Neural cell (in vitro differentiated cells): ENCODE measurements around the gene PRR5L.

Experiments
- EP300 ChIP-seq: fragments of 450-650 bp; conservative IDR thresholded peaks from 2 replicates; pipeline ENCODE4 v1.6.1; 2014; ENCODE audit warnings: antibody characterized with exemption, mild to moderate bottlenecking, moderate library complexity; ENCODE audit not compliant: poor library complexity, severe bottlenecking
- EZH2 ChIP-seq: fragments of 200-600, 300-800 bp; shearing (Covaris generic), sonication (generic); IDR thresholded peaks from 2 replicates; pipeline ENCODE4 v1.6.1; 2014; ENCODE audit warnings: antibody characterized with exemption, low read length, borderline replicate concordance, mild to moderate bottlenecking; ENCODE audit not compliant: insufficient read depth, poor library complexity, severe bottlenecking
- MXI1 ChIP-seq: fragments of 450-650 bp; conservative IDR thresholded peaks from 2 replicates; pipeline ENCODE4 v1.6.1; 2014; ENCODE audit warnings: antibody characterized with exemption, mild to moderate bottlenecking; ENCODE audit not compliant: poor library complexity, severe bottlenecking
- SMC3 ChIP-seq: fragments of 450-650 bp; conservative IDR thresholded peaks from 2 replicates; pipeline ENCODE4 v1.6.1; 2014; ENCODE audit warnings: antibody characterized with exemption, mild to moderate bottlenecking, moderate library complexity; ENCODE audit not compliant: poor library complexity
- TF ChIP-seq, protein P1 (sequence below): fragments of 450-650 bp; IDR thresholded peaks from 2 replicates; pipeline ENCODE4 v1.5.1; 2014; ENCODE audit warnings: antibody characterized with exemption, mild to moderate bottlenecking, moderate library complexity; ENCODE audit not compliant: poor library complexity, severe bottlenecking
- TF ChIP-seq, protein P2 (sequence below): IDR thresholded peaks from 2 replicates; pipeline ENCODE4 v1.6.1; 2012; ENCODE audit warnings: borderline replicate concordance

DNA sequence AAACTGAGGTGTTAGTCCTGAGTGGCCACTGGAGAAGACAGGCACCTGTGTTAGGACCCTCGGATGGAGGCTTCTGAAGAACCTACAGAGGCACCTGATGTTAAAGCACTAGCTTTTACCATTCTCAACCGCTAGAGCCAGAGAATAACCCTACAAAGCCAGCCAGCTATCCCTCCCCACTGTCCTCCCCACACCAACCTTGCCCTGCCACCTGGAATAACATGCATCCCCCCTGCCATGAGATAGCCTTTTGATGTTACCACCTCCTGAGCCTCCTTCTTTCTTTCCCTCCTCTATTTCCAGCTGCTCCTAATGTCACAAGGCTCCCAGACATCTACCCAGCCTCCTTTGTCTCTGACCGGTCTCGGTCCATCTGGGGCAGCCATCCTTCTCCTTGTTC lies 35.0 kb upstream of the PRR5L start:
- TF ChIP-seq, protein P1, sequence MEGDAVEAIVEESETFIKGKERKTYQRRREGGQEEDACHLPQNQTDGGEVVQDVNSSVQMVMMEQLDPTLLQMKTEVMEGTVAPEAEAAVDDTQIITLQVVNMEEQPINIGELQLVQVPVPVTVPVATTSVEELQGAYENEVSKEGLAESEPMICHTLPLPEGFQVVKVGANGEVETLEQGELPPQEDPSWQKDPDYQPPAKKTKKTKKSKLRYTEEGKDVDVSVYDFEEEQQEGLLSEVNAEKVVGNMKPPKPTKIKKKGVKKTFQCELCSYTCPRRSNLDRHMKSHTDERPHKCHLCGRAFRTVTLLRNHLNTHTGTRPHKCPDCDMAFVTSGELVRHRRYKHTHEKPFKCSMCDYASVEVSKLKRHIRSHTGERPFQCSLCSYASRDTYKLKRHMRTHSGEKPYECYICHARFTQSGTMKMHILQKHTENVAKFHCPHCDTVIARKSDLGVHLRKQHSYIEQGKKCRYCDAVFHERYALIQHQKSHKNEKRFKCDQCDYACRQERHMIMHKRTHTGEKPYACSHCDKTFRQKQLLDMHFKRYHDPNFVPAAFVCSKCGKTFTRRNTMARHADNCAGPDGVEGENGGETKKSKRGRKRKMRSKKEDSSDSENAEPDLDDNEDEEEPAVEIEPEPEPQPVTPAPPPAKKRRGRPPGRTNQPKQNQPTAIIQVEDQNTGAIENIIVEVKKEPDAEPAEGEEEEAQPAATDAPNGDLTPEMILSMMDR: no peak
- TF ChIP-seq SMC3 (no peak), EZH2 (no peak), EP300 (no peak), MXI1 (no peak)
- TF ChIP-seq, protein P2, sequence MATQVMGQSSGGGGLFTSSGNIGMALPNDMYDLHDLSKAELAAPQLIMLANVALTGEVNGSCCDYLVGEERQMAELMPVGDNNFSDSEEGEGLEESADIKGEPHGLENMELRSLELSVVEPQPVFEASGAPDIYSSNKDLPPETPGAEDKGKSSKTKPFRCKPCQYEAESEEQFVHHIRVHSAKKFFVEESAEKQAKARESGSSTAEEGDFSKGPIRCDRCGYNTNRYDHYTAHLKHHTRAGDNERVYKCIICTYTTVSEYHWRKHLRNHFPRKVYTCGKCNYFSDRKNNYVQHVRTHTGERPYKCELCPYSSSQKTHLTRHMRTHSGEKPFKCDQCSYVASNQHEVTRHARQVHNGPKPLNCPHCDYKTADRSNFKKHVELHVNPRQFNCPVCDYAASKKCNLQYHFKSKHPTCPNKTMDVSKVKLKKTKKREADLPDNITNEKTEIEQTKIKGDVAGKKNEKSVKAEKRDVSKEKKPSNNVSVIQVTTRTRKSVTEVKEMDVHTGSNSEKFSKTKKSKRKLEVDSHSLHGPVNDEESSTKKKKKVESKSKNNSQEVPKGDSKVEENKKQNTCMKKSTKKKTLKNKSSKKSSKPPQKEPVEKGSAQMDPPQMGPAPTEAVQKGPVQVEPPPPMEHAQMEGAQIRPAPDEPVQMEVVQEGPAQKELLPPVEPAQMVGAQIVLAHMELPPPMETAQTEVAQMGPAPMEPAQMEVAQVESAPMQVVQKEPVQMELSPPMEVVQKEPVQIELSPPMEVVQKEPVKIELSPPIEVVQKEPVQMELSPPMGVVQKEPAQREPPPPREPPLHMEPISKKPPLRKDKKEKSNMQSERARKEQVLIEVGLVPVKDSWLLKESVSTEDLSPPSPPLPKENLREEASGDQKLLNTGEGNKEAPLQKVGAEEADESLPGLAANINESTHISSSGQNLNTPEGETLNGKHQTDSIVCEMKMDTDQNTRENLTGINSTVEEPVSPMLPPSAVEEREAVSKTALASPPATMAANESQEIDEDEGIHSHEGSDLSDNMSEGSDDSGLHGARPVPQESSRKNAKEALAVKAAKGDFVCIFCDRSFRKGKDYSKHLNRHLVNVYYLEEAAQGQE: no peak
